Hematopoietic multipotent progenitor cell treated with erythropoietin and hydrocortisone succinate and interleukin-3 and kit ligand, for 4 days (in vitro differentiated cells): ENCODE measurements around the gene ILKAP.

ENCODE experiments used
- DNase-seq: peaks from one replicate; pipeline ENCODE4 v3.0.0-alpha.2; 2015

The ILKAP gene

GRCh38 chr2:238133499-238134392 lies 69.7 kb downstream of the ILKAP start:
- no peak for DNase-seq

GRCh38 chr2:238132463-238133450 lies 70.7 kb downstream of the ILKAP start:
- DNase-seq, result no peak

DNA sequence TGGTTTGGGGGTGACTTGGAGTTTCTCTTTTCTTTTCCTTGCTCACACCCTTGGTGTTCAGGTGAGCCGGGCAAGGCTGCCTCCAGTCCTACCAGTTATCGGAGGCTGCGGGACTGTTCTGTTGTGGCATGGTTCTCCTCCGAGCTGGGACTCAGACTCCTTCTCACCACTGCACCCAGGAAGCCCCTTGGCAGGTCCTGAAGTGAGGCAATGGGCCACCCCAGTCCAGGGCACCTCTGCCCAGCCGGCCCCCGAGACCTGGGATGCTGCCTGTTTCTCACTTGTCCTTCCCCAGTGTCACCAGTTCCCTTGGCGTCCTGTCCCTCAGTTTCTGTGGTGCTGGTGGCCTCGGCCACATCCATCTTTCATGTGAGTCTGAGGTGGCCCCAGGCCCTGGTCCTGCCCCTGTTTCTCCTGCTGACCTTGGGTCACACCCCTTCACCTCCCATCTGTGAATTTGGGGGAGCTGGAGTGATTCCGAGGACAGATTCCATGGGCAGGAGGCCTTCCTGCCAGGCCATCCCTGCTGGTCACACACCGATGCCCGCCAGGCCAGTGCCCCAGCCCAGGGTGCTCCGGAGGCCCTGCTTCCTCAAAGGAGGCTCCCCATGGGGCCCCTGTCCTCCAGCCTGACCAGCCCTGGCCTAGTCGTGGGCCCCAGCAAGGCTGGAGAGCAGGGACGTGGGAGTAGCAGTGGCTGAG lies 71.6 kb downstream of the ILKAP start:
- DNase-seq, result no peak

GRCh38 chr2:238130696-238131628 lies 72.5 kb downstream of the ILKAP start:
- DNase-seq, result no peak

DNA sequence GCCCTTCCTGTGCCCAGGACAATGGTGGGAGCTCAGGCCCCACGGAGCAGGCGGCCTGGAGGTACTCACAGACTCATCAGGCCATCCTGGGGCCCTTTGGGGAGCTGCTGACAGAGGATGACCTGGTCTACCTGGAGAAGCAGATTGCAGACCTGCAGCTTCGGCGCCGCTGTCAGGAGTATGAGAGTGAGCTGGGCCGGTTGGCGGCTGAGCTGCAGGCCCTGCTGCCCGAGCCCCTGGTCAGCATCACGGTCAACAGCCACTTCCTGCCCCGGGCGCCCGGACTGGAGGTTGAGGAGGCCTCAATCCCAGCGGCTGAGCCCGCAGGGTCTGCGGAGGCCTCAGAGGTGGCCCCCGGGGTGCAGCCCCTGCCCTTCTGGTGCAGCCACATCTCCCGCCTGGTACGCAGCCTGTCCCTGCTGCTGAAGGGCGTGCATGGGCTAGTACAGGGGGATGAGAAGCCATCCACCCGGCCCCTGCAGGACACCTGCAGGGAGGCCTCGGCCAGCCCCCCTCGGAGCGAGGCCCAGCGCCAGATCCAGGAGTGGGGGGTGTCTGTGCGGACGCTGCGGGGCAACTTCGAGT lies 73.3 kb downstream of the ILKAP start:
- DNase-seq, result no peak

DNA sequence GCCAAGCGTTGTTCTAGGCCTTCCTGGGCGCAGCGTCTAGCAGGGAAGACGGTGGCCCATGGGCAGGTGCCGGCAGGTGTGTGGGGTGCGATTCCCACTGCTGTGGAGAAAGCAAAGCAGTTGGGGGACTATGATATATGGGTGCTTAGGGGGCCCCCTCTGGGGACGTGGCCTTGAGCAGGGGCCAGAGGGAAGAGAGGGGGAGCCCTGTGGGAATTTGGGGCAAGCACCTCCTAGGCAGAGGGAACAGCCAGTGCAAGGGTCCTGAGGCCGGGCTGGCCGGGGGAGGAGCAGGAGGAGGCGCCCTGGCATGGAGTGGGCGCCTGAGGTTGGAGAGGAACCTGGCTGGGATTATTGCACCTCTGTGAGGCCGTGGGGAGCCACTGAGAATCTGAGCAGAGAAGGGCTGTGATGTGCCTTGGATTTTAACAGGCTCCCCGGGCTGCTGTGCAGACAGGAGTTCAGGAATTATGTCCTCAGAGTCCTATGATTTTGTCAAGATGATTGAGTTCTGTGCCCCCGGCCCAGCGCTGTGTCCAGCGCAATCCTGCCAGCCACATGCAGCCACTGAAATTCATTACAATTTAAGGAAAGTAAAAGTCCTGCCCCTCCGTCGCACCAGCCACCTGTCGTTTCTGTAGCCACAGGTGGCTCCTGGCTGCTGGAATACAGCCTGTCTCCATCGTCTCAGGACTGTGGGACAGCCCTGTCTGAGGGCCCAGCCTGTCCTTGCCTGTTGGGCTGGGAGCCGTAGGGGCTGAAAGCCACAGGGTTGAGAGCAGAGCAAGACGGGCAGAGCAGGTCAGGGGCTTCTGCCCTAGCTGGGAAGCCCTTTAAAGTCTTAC lies 74.1 kb downstream of the ILKAP start:
- no peak for DNase-seq

- DNase-seq, result no peak
These were observed 74.9 kb downstream of the ILKAP start for GRCh38 chr2:238128534-238129001.

DNA sequence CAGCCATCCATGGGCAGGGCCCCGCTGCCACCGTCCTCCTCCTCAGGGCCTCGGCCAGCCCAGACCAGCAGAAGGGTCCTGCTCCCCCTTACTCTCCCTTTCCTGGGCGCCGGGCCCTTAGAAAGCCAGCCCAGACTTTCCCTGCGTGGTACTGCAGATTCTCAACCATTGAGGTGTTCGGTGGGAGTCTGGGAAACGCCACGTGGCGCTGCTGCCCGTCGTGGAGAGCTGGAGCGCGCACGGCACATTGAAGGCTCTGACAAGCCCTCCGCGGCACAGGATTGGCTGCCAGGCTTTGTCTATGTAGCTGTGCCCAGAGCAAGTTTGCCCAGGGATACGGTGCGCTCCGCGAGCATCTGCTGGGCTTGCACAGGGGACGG lies 75.4 kb downstream of the ILKAP start:
- DNase-seq, result no peak

DNA sequence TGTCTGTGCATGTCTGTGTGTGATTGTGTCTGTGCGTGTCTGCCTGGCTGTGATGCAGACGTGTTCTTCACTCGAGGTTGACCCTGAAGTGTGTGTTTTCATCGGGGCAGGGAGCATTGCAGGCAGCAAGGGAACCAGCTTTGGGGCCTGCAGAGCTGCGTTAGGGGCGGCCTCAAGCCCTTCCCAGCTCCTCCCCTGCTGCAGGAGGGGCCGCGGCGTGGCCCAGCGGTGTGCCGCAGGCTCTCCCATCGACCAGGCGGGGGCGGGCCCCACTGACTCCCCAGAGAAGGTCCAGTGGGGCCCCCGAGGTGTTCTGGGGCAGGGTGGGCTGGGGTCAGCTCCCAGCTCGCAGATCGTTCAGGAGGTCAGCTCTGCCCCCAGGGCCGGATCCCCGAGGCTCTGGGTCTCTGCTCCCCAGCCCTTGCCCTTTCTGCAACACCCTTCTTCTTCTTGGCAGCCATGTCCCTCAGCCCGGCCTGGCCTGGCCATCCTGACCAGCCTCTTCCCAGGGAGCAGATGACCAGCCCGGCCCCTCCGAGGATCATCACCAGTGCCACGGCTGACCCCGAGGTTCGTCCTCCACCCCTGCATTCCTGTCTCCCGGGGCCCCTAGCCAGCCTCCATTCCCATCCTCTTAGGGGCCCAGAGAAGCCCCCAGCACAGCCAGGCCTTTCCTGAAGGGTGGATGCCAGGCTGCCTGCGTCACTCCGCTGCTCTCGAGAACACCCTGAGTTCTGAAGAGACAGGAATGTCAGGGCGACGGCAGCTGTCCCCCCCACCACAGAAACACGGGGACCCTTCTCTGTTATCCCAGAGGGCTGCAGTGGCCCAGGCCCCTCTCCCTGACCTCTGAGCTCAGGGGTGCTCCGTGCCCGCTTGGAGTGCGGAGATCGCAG lies 76.1 kb downstream of the ILKAP start:
- peak; percentile 65 for DNase-seq

- DNase-seq, result no peak
These were observed 76.7 kb downstream of the ILKAP start for GRCh38 chr2:238126775-238127164.

DNA sequence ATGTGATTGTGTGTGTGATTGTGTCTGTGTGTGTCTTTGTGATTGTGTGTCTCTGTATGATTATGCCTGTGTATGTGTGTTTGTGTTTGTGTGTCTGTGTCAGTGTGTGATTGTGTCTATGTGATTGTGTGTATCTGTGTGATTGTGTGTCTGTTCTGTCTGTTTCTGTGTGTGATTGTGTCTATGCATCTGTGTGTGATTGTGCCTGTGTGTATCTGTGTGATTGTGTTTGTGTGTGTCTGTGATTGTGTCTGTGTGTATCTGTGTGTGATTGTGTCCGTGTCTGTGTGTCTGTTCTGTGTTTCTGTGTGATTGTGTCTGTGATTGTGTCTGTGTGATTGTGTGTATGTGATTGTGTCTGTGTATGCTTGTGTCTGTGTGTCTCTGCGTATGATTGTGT lies 77.2 kb downstream of the ILKAP start:
- no peak for DNase-seq

DNA sequence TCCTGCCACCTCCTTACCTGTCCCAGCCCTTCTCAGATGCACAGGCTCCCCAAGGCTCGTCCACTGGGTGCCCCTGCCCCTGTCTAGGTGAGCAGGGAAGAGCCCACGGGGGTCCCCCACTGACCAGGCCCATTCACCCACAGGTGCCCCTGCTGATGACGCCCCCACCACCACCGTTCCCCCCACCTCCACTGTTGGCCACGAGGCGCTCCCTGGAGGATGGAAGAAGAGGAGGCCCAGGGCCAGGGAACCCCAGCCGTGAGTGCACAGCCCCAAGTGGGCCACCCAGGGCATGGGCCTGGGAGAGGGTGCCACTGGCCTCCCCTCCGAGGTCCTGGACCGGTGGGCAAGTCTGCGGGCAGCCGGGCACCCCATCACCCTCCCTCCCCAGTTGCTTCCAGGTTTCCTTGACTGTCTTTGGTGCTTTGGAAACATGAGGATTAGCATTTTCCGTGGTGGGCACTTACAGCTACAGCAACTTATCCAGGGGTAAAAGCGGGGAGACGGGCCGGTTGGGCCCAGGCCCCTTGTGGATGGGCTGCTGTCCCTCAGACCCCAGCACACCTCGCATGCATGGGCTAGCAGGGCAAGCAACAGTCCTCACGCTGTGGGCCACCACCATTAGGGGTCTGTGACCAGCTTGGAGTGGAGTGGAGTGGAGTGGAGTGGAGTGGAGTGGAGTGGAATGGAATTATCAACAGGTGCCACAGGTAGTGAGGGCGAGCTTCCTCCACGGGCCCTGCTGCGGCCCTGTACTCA lies 78.2 kb downstream of the ILKAP start:
- DNase-seq, result no peak

DNA sequence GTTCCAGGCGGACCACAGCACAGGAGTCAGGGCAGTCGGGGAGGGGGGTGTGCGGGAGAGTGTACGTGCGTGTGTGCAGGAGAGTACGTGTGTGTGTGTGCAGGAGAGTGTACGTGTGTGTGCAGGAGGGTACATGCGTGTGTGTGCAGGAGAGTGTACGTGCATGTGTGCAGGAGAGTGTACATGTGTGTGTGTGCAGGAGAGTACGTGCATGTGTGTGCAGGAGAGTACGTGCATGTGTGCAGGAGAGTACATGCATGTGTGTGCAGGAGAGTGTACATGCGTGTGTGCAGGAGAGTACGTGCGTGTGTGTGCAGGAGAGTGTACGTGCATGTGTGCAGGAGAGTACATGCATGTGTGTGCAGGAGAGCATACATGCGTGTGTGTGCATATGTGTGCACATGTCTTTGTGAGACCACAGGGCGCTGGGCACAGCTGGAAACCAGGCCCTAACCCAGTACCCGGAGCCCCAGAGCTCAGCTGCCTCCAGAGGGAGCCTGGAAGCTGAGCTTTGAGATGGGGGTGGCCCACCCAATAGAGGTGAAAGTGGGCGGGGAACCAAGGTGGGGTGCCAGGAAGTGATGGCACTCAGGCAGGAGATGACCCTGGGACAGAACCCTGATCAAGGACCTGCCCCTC lies 78.9 kb downstream of the ILKAP start:
- DNase-seq, result no peak

DNA sequence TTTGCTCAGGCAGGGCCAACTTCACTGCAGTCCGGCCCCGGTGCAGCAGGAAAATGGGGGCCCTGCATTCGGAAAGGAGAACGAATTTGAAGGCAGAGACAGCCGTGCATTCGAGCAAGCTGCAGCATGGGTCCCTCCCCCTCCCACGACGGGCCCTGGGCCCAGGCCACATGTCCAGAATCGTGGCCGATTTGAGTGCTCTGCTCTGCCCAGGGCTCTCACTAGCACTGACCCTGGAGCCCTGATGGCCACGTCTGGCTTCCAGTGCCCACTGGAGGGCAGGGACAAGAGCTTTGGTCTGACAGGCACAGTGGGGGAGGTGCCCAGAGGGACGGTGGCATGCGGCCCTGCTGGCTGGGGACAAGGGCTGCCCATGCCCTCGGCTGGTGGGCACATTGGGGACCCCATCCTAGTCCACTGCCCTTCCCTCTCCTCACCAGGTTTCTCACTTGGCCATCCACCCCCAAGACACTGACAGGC lies 79.5 kb downstream of the ILKAP start:
- no peak for DNase-seq

- no peak for DNase-seq
These were observed 80.1 kb downstream of the ILKAP start for GRCh38 chr2:238123218-238123971.

GRCh38 chr2:238122287-238123217 lies 80.9 kb downstream of the ILKAP start:
- DNase-seq, result no peak
